Measurements from ENCODE around the gene RPH3AL.

The RPH3AL gene

DNA sequence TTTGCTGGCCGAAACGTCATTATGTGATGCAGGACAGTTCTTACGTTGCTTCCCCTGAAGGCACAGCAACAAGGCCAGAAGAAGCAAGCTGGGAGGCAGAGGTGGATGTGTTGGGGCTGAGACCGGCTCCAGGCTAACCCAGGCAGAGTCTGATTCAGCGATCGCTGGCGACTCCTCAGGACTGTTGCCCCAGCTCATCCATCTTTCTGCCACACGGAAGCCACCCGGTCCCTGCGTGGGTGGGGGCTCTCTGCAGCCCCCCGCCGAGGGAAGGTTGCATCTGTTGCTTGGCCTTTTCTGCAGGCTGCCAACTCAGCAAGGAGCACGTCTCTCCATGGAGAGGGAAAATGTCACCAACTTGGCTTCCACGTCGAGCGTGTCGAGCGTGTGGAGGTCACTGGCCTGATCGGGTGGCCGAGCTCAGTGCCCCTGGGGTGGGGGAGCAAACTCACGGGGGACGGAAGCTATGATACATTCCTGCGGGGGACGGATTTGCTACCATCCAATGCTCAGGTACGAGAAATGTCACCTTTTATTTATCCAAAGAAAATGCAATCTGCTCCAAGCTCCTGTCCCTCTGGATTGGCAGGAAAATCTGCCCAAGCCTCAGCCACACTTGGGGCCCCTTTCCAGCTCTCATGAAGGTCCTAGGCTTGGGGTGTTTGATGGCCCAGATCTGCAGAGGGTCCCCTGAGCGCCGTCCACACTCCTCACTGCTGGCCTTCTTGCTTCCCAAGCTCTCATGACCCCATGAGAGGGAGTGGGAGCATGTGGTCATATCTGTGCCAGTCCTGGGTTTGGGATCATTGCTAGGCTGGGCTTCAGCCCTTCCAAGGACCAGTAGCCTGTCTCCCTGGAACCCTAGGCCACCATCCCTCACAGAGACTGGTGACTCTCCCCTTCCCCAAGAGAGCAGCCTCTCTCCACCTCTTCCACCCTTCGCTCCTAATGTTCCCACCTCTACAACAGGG lies 69.4 kb downstream of the RPH3AL start:
- Histone ChIP-seq H3K4me3 (ENCODE audit: insufficient read depth, low read depth, low read length) (no peak overlapping the region), H3K27me3 (ENCODE audit: control insufficient read depth, insufficient read depth, low read length, poor library complexity, severe bottlenecking) (no peaks in the 10 kb centered on the region), H3K9me3 (ENCODE audit: control insufficient read depth, low read length) (no peaks in the 10 kb centered on the region), H3K27ac (ENCODE audit: insufficient read depth, low read depth, low read length, poor library complexity, severe bottlenecking) (no peak overlapping the region), H3K4me1 (ENCODE audit: control insufficient read depth, insufficient read depth, low read length) (no peaks in the 10 kb centered on the region), H3K36me3 (ENCODE audit: control insufficient read depth, insufficient read depth, low read length) (no peaks in the 10 kb centered on the region)
- 85 to 86% methylated on average over 28 of the region's 28 CpGs for WGBS, 2 experiments

- no peaks in the 10 kb centered on the region for H3K36me3 ChIP-seq (ENCODE audit: control insufficient read depth, insufficient read depth, low read length)
- no peak overlapping the region for H3K4me3 ChIP-seq (ENCODE audit: insufficient read depth, low read depth, low read length)
- H3K4me1 ChIP-seq (ENCODE audit: control insufficient read depth, insufficient read depth, low read length) = no peaks in the 10 kb centered on the region
- H3K27me3 ChIP-seq (ENCODE audit: control insufficient read depth, insufficient read depth, low read length, poor library complexity, severe bottlenecking) = no peaks in the 10 kb centered on the region
- WGBS, 2 experiments = 88 to 89% methylated on average over 32 of the region's 32 CpGs
- H3K9me3 ChIP-seq (ENCODE audit: control insufficient read depth, low read length) = no peaks in the 10 kb centered on the region
- no peak overlapping the region for H3K27ac ChIP-seq (ENCODE audit: insufficient read depth, low read depth, low read length, poor library complexity, severe bottlenecking)
Measured at GRCh38 chr17:282000-282911, 70.4 kb downstream of the RPH3AL start.

- 91 to 92% methylated on average over 21 of the region's 21 CpGs for WGBS, 2 experiments
- Histone ChIP-seq H3K27ac (ENCODE audit: insufficient read depth, low read depth, low read length, poor library complexity, severe bottlenecking) (no peak overlapping the region), H3K9me3 (ENCODE audit: control insufficient read depth, low read length) (no peaks in the 10 kb centered on the region), H3K36me3 (ENCODE audit: control insufficient read depth, insufficient read depth, low read length) (no peaks in the 10 kb centered on the region), H3K4me1 (ENCODE audit: control insufficient read depth, insufficient read depth, low read length) (no peaks in the 10 kb centered on the region), H3K27me3 (ENCODE audit: control insufficient read depth, insufficient read depth, low read length, poor library complexity, severe bottlenecking) (no peaks in the 10 kb centered on the region), H3K4me3 (ENCODE audit: insufficient read depth, low read depth, low read length) (no peak overlapping the region)
Measured at GRCh38 chr17:281365-281999, 71.1 kb downstream of the RPH3AL start.

DNA sequence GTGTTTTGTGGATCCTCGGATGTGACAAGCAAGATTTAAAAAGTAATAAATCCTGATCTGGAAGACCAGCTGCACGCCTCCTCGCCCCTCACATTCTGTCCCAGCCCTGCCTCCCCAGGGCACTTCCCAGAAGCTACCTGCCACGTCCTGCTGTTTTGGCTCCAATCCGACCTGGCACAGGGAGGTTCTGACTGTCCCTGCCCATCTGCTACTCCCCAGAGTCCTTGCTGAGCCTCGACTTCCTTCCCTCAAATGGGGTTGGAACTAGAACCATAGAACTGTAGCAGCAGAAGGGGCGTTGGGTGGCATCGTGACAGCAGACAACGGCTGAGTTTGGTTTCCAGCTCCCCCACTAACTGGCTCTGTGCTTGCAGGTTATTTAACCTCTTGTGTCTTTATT lies 71.7 kb downstream of the RPH3AL start:
- no peaks in the 10 kb centered on the region for H3K4me1 ChIP-seq (ENCODE audit: control insufficient read depth, insufficient read depth, low read length)
- H3K36me3 ChIP-seq (ENCODE audit: control insufficient read depth, insufficient read depth, low read length) = no peaks in the 10 kb centered on the region
- H3K27ac ChIP-seq (ENCODE audit: insufficient read depth, low read depth, low read length, poor library complexity, severe bottlenecking) = no peak overlapping the region
- H3K4me3 ChIP-seq (ENCODE audit: insufficient read depth, low read depth, low read length) = no peak overlapping the region
- WGBS, 2 experiments = 90 to 91% methylated on average over 9 of the region's 9 CpGs
- no peaks in the 10 kb centered on the region for H3K9me3 ChIP-seq (ENCODE audit: control insufficient read depth, low read length)
- no peaks in the 10 kb centered on the region for H3K27me3 ChIP-seq (ENCODE audit: control insufficient read depth, insufficient read depth, low read length, poor library complexity, severe bottlenecking)

DNA sequence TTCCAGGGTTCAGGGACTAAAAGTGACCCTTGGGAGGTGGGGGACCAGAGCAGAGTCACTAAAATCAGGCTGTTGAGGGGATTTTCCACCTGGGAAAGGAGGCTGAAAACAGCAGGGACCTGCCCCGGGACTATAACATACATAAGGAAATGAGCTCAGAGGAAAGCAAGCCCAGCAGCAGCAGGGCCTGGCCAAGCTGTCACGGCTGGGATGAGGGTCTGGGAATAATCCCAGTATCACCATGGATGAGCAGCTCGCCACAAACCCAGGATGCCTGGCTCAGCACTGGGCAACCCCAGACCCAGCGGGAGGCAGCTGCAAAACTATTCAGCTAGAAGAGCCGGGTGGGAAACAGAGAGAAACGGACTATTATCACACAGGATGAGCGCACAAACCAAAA lies 72.4 kb downstream of the RPH3AL start:
- H3K4me1 ChIP-seq (ENCODE audit: control insufficient read depth, insufficient read depth, low read length) = no peaks in the 10 kb centered on the region
- H3K36me3 ChIP-seq (ENCODE audit: control insufficient read depth, insufficient read depth, low read length) = no peaks in the 10 kb centered on the region
- H3K27ac ChIP-seq (ENCODE audit: insufficient read depth, low read depth, low read length, poor library complexity, severe bottlenecking) = no peak overlapping the region
- H3K9me3 ChIP-seq (ENCODE audit: control insufficient read depth, low read length) = no peaks in the 10 kb centered on the region
- H3K27me3 ChIP-seq (ENCODE audit: control insufficient read depth, insufficient read depth, low read length, poor library complexity, severe bottlenecking) = no peaks in the 10 kb centered on the region
- WGBS, 2 experiments = 64 to 74% methylated on average over 7 of the region's 7 CpGs
- H3K4me3 ChIP-seq (ENCODE audit: insufficient read depth, low read depth, low read length) = no peak overlapping the region

- H3K4me1 ChIP-seq (ENCODE audit: control insufficient read depth, insufficient read depth, low read length) = no peaks in the 10 kb centered on the region
- no peak overlapping the region for H3K27ac ChIP-seq (ENCODE audit: insufficient read depth, low read depth, low read length, poor library complexity, severe bottlenecking)
- no peaks in the 10 kb centered on the region for H3K36me3 ChIP-seq (ENCODE audit: control insufficient read depth, insufficient read depth, low read length)
- 90% methylated on average over 4 of the region's 4 CpGs for WGBS, 2 experiments
- H3K4me3 ChIP-seq (ENCODE audit: insufficient read depth, low read depth, low read length) = no peak overlapping the region
- no peaks in the 10 kb centered on the region for H3K9me3 ChIP-seq (ENCODE audit: control insufficient read depth, low read length)
- H3K27me3 ChIP-seq (ENCODE audit: control insufficient read depth, insufficient read depth, low read length, poor library complexity, severe bottlenecking) = no peaks in the 10 kb centered on the region
Measured at GRCh38 chr17:279776-280175, 72.8 kb downstream of the RPH3AL start.

DNA sequence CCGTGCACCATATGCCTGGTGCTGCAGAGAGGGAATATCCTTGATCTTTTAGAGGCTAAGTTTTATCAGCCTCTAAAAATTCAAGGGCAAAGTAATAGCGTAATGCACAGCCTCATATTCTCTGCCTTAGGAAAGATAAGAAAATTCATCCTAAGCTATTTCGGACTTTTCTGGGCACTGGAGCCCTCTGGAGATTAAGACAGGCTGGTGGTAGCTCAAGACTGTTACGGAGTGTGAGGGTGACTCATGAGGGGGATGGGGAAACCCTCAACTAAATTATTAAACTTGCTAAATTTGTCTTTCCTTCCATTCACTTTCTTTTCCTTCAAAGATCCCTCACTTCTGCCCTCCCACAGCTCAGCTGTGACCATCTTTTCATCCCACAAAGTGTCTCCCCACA lies 73.3 kb downstream of the RPH3AL start:
- Histone ChIP-seq H3K4me1 (ENCODE audit: control insufficient read depth, insufficient read depth, low read length) (no peaks in the 10 kb centered on the region), H3K27ac (ENCODE audit: insufficient read depth, low read depth, low read length, poor library complexity, severe bottlenecking) (no peak overlapping the region), H3K36me3 (ENCODE audit: control insufficient read depth, insufficient read depth, low read length) (no peaks in the 10 kb centered on the region), H3K9me3 (ENCODE audit: control insufficient read depth, low read length) (no peaks in the 10 kb centered on the region), H3K27me3 (ENCODE audit: control insufficient read depth, insufficient read depth, low read length, poor library complexity, severe bottlenecking) (no peaks in the 10 kb centered on the region), H3K4me3 (ENCODE audit: insufficient read depth, low read depth, low read length) (no peak overlapping the region)
- 92 to 94% methylated on average over 4 of the region's 4 CpGs for WGBS, 2 experiments

DNA sequence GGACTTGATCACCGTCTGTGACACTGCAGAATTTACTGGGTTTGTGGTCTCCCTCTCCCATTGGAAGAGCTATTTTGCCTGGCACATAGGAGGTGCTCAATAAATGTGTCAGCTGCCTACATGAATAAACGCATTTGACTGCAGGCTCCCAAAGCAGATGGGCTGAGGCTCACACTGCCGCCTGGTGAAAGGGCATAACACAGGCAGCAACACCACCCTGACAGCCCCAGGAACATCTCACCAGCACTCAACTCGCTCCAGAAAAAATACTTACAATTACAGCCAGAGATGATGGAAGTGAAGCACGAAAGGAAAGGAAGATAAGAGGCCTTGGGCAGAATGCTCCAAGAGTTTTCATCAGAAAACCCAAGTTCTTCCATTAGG lies 73.9 kb downstream of the RPH3AL start:
- Histone ChIP-seq H3K27me3 (ENCODE audit: control insufficient read depth, insufficient read depth, low read length, poor library complexity, severe bottlenecking) (no peaks in the 10 kb centered on the region), H3K4me3 (ENCODE audit: insufficient read depth, low read depth, low read length) (no peak overlapping the region), H3K27ac (ENCODE audit: insufficient read depth, low read depth, low read length, poor library complexity, severe bottlenecking) (no peak overlapping the region), H3K36me3 (ENCODE audit: control insufficient read depth, insufficient read depth, low read length) (no peaks in the 10 kb centered on the region), H3K4me1 (ENCODE audit: control insufficient read depth, insufficient read depth, low read length) (no peaks in the 10 kb centered on the region), H3K9me3 (ENCODE audit: control insufficient read depth, low read length) (no peaks in the 10 kb centered on the region)
- WGBS, 2 experiments = 84 to 91% methylated on average over 5 of the region's 5 CpGs

- no peaks in the 10 kb centered on the region for H3K4me1 ChIP-seq (ENCODE audit: control insufficient read depth, insufficient read depth, low read length)
- H3K4me3 ChIP-seq (ENCODE audit: insufficient read depth, low read depth, low read length) = no peak overlapping the region
- 89 to 92% methylated on average over 12 of the region's 12 CpGs for WGBS, 2 experiments
- H3K36me3 ChIP-seq (ENCODE audit: control insufficient read depth, insufficient read depth, low read length) = no peaks in the 10 kb centered on the region
- H3K9me3 ChIP-seq (ENCODE audit: control insufficient read depth, low read length) = no peaks in the 10 kb centered on the region
- no peaks in the 10 kb centered on the region for H3K27me3 ChIP-seq (ENCODE audit: control insufficient read depth, insufficient read depth, low read length, poor library complexity, severe bottlenecking)
- H3K27ac ChIP-seq (ENCODE audit: insufficient read depth, low read depth, low read length, poor library complexity, severe bottlenecking) = no peak overlapping the region
Measured at GRCh38 chr17:278055-278675, 74.4 kb downstream of the RPH3AL start.

Measured in ectodermal cell (in vitro differentiated cells).